Ectodermal cell (in vitro differentiated cells): ENCODE data around the gene TBXAS1.

Experiments
- H3K27ac ChIP-seq: 2 replicates; pipeline ENCODE4 v1.7.0; 2013; ENCODE audit warnings: mild to moderate bottlenecking, low read depth, low read length; ENCODE audit not compliant: insufficient read depth, poor library complexity, severe bottlenecking
- H3K27me3 ChIP-seq: 2 replicates; pipeline ENCODE4 v1.7.0; 2013; ENCODE audit warnings: mild to moderate bottlenecking, low read length; ENCODE audit not compliant: insufficient read depth, control insufficient read depth, poor library complexity, severe bottlenecking
- H3K36me3 ChIP-seq: one replicate; pipeline ENCODE4 v1.7.0; 2013; ENCODE audit warnings: low read length; ENCODE audit not compliant: control insufficient read depth, insufficient read depth
- H3K4me1 ChIP-seq: one replicate; pipeline ENCODE4 v1.7.0; 2013; ENCODE audit warnings: low read length; ENCODE audit not compliant: control insufficient read depth, insufficient read depth
- H3K4me3 ChIP-seq: 2 replicates; pipeline ENCODE4 v1.7.0; 2013; ENCODE audit warnings: low read depth, low read length, control low read depth; ENCODE audit not compliant: insufficient read depth
- H3K9me3 ChIP-seq: 2 replicates; pipeline ENCODE4 v1.7.0; 2013; ENCODE audit warnings: mild to moderate bottlenecking, low read length, moderate library complexity; ENCODE audit not compliant: control insufficient read depth
- WGBS, 2 experiments: methylation state at CpG; one replicate each; pipeline ENCODE4 v1.1.7; 2013; ENCODE audit warnings: missing lambda C conversion rate in 2 of 2; 5-methylcytosine and 5-hydroxymethylcytosine counted together

TBXAS1 gene

GRCh38 chr7:139972029-139972428 lies 143.0 kb downstream of the TBXAS1 start:
- Histone ChIP-seq H3K4me3 (no peak overlapping the region), H3K4me1 (peaks cover 54% of the 10 kb centered on the region), H3K27me3 (no peaks in the 10 kb centered on the region), H3K27ac (no peak overlapping the region), H3K9me3 (no peaks in the 10 kb centered on the region), H3K36me3 (no peaks in the 10 kb centered on the region)

- no peaks in the 10 kb centered on the region for H3K36me3 ChIP-seq
- no peaks in the 10 kb centered on the region for H3K9me3 ChIP-seq
- H3K27me3 ChIP-seq = no peaks in the 10 kb centered on the region
- no peak overlapping the region for H3K27ac ChIP-seq
- peaks cover 54% of the 10 kb centered on the region for H3K4me1 ChIP-seq
- no peak overlapping the region for H3K4me3 ChIP-seq
- 52 to 56% methylated on average over 9 to 11 of the region's 11 CpGs for WGBS, 2 experiments
These were observed 144.3 kb downstream of the TBXAS1 start for GRCh38 chr7:139973101-139974050.

GRCh38 chr7:139974179-139974811 lies 145.2 kb downstream of the TBXAS1 start:
- Histone ChIP-seq H3K27me3 (no peaks in the 10 kb centered on the region), H3K4me1 (peaks cover 50% of the 10 kb centered on the region), H3K9me3 (no peaks in the 10 kb centered on the region), H3K27ac (no peak overlapping the region), H3K4me3 (no peak overlapping the region), H3K36me3 (no peaks in the 10 kb centered on the region)
- WGBS, 2 experiments = 92% methylated on average over 13 of the region's 13 CpGs

- H3K4me1 ChIP-seq = peaks cover 39% of the 10 kb centered on the region
- no peaks in the 10 kb centered on the region for H3K27me3 ChIP-seq
- H3K36me3 ChIP-seq = no peaks in the 10 kb centered on the region
- H3K9me3 ChIP-seq = no peaks in the 10 kb centered on the region
- no peak overlapping the region for H3K4me3 ChIP-seq
- H3K27ac ChIP-seq = no peak overlapping the region
- 88% methylated on average over 11 of the region's 11 CpGs for WGBS, 2 experiments
These were observed 147.2 kb downstream of the TBXAS1 start for GRCh38 chr7:139976055-139976837.

GRCh38 chr7:139976838-139977656 lies 148.0 kb downstream of the TBXAS1 start:
- Histone ChIP-seq H3K4me3 (no peak overlapping the region), H3K27ac (no peak overlapping the region), H3K36me3 (no peaks in the 10 kb centered on the region), H3K9me3 (no peaks in the 10 kb centered on the region), H3K4me1 (peaks cover 36% of the 10 kb centered on the region), H3K27me3 (no peaks in the 10 kb centered on the region)
- WGBS, 2 experiments = 94 to 95% methylated on average over 17 of the region's 17 CpGs

- Histone ChIP-seq H3K27ac (no peak overlapping the region), H3K4me1 (peaks cover 5% of the 10 kb centered on the region), H3K27me3 (no peaks in the 10 kb centered on the region), H3K4me3 (no peak overlapping the region), H3K9me3 (no peaks in the 10 kb centered on the region), H3K36me3 (no peaks in the 10 kb centered on the region)
- whole genome bisulfite sequencing, 2 experiments = 66 to 67% methylated on average over 5 of the region's 5 CpGs
These were observed 152.4 kb downstream of the TBXAS1 start for GRCh38 chr7:139981511-139981895.

GRCh38 chr7:139982927-139983920 lies 154.2 kb downstream of the TBXAS1 start:
- no peak overlapping the region for H3K27ac ChIP-seq
- H3K9me3 ChIP-seq = no peaks in the 10 kb centered on the region
- peaks cover 5% of the 10 kb centered on the region for H3K4me1 ChIP-seq
- 92 to 95% methylated on average over 9 of the region's 9 CpGs for WGBS, 2 experiments
- H3K36me3 ChIP-seq = no peaks in the 10 kb centered on the region
- H3K27me3 ChIP-seq = no peaks in the 10 kb centered on the region
- no peak overlapping the region for H3K4me3 ChIP-seq

GRCh38 chr7:139984642-139985539 lies 155.8 kb downstream of the TBXAS1 start:
- Histone ChIP-seq H3K27me3 (no peaks in the 10 kb centered on the region), H3K4me1 (peaks cover 5% of the 10 kb centered on the region), H3K36me3 (no peaks in the 10 kb centered on the region), H3K4me3 (no peak overlapping the region), H3K9me3 (no peaks in the 10 kb centered on the region), H3K27ac (no peak overlapping the region)
- WGBS, 2 experiments = 81 to 84% methylated on average over 8 of the region's 8 CpGs
